ENCODE measurements around the gene TMCO2. TPM values are rescaled to one million over a fixed set of nuclear protein-coding genes. Genes with fewer than 3 reads are reported as not detected.

TMCO2 gene
- total RNA-seq, 1 experiment from 2014 or later: not detected

Other genes starting within 250 kb of the TMCO2 start
- gene CAP1, start 207.2 kb upstream of the TMCO2 start, total RNA-seq (2014; rRNA removed; shearing (Covaris generic)): 315 and 362 TPM in 2 replicates
- 146 and 157 TPM in 2 replicates for gene PPT1, start 150.7 kb upstream of the TMCO2 start, total RNA-seq (2014; rRNA removed; shearing (Covaris generic))
- 10.0 and 12.7 TPM in 2 replicates for gene RLF, start 86.5 kb upstream of the TMCO2 start, total RNA-seq (2014; rRNA removed; shearing (Covaris generic))
- 88.5 and 123 TPM in 2 replicates for gene ZMPSTE24, start 10.3 kb downstream of the TMCO2 start, total RNA-seq (2014; rRNA removed; shearing (Covaris generic))
- 0.85 and 1.6 TPM in 2 replicates for gene COL9A2, start 69.3 kb downstream of the TMCO2 start, total RNA-seq (2014; rRNA removed; shearing (Covaris generic))
- 23.1 and 24.1 TPM in 2 replicates for gene SMAP2, start 125.8 kb downstream of the TMCO2 start, total RNA-seq (2014; rRNA removed; shearing (Covaris generic))
- gene ZFP69B, start 202.5 kb downstream of the TMCO2 start, total RNA-seq (2014; rRNA removed; shearing (Covaris generic)): 3.5 and 5.2 TPM in 2 replicates
- gene ZFP69, start 229.4 kb downstream of the TMCO2 start, total RNA-seq (2014; rRNA removed; shearing (Covaris generic)): 2.3 and 4.2 TPM in 2 replicates